GM19438 (cell line): Measurements from ENCODE around the gene ACTL8.

Source experiments
- ATAC-seq: cut with Tn5 transposase; IDR thresholded peaks from one replicate; pipeline ENCODE4 v1.9.1; 2021; ENCODE audit warnings: low read depth; ENCODE audit not compliant: unreplicated experiment

ACTL8 gene, protein sequence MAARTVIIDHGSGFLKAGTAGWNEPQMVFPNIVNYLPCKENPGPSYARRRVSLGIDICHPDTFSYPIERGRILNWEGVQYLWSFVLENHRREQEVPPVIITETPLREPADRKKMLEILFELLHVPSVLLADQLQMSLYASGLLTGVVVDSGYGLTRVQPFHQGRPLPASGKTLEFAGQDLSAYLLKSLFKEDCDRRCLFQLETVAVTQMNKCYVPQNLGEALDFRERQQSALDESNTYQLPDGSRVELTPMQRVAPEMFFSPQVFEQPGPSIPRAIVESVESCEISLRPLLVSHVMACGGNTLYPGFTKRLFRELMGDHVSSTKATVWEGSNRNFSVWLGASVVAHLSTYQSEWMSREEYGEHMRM

DNA sequence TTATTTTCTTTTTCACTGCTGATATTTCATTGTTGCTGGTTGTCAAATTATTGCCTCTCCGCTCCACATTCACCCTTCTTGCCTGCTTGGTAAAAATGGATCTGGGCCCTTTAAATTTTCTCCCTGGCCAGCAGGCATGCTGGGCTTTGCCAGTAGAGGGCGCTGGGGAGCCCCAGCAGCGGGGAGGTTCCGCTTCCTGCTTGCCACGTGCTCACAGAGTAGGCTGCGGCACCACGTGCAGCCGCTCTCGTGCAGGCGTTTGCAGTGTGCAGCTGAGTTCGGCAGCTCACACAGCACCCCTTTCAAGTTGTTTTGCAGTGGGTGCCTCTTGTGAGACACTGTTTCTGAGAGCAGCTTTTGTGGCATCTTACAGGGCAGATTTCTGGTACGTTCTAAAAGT, at the start of gene ACTL8:
Gene ACTL8, plus strand, starts transcription at position 214 of the 400 bp plus-strand sequence. CDS start 67,676 bp downstream, outside the sequence.
- no peak for ATAC-seq

DNA sequence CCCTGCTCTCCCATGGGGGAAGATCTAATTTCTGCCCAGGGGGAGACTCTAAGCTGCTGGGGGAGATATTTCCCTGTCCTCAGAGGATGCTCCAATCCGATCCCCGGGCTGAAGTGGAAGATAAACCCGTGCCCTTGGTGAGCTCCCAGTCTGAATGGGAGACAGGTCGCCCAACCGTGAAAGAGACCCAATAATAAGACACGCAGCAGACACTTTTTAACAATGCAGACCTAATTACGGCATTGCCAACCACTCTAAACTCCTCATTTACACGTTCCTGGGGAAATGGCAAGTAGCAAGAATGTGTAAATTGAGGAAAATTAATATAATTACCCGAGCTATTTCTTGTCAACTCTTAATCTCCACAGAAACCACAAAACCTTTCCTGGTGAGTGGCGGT, 48.7 kb upstream of the ACTL8 start:
- no peak for ATAC-seq

DNA sequence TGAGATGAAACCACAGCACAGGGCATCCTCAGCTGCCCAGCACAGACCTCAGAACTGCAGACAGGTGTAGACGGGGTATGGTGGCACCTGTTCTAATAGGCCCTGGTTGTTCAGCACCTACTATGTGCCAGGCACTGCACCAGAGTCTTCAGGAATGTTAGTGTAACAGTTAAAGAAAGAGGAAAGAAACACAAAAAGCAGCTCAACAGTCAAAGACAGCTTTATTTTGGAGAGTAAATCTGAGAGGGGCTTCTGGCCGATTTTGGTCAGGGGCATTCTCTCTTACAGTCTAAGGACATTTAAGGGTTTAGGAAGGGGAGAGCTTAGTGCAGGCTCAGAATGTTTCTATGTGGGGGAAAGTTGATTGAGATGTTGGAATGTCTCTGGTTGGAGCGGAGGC, 45.2 kb upstream of the ACTL8 start:
- ATAC-seq, result no peak

DNA sequence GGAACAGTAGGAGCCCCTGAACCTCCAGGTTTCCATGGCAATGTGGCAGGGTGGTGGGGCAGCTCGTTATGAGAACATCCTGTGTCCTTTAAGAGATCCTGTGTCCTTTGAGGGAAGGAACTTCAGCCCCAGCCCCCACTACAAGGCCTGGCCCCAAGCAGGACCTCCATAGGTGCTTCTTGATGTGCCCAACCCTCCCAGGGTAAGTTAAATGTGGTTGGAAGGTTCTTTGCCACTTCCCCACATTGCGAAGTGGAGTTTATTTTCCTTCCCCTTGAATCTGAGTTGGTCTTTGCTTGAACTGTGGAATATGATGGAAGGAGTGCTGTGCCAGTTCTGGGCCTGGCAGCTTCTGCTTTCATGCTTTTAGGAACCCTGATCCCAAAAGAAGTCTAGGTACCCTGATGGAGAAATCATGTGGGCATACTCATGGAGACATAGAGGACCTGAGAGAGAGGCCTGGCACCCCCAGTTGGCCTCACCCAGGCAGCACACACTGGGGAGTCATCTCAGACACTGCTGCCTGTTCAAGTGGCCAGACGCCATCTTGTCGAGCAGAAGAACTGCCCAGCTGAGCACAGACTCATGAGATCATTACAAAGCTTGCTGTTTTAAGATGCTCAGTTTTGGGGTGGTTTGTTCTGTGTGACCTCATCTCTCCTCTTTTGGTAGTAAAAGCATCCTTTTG, 44.1 kb upstream of the ACTL8 start:
- no peak for ATAC-seq

GRCh38 chr1:17711577-17711910, 43.6 kb upstream of the ACTL8 start:
- ATAC-seq, result no peak

DNA sequence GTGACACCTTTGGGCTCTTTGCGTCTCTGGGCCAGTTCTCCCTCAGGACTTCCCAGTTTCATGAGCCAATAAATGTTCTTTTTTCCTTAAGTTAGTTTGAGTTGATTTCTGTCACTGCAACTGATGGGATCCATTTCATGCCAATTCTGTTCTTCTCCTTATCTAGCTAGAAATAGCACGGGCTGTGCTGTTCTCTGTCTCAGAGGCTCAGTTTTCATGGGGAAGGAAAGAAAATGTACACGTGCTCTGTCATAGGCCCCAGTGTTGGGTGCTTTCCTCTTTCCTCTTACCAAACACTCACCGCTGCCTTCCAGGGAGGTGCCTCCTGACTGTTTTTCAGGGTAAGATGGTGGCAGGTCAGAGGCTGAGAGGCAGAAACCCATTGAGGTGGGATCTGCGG, 43.2 kb upstream of the ACTL8 start:
- ATAC-seq, result no peak

DNA sequence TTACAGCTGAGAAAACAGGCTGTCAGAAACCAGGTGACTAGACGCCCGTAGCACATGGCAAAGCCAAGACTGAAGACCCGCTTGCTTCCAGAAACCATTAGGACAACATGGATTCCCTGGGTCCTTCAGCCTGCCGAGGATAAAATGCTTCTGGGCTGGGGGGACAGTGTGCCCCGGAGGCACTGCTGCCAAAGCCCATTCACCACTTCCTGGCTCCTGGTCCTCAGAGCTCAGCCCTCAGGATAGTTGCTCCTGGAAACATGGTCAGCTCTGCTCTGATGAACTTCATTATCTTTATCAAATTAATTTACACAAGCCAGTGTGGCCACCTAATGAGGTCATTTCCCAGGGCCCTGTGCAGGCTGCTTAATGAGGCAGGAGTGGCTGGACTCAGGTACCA, 41.1 kb upstream of the ACTL8 start:
- ATAC-seq, result no peak

GRCh38 chr1:17717594-17718535, 37.3 kb upstream of the ACTL8 start:
- ATAC-seq, result no peak

DNA sequence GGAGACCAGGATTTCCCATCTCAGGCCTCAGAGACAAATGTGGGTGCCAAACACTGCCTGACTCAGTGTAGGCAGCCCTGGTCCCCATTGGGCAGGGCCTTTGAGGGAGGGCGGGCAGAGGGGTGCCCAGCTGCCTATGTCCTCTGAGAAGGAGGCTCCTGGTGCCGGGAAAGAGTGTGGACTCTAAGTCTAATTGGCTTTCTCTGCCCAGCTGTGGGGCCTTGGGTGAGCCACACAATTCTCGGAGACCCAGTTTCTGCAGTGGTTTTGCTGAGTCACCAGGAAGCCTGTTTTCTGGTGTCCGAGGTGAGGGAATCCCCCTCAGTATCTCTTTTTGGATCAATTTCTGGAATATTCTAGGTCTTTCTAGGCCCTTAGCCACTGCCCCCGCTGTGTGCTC, 35.3 kb upstream of the ACTL8 start:
- no peak for ATAC-seq

GRCh38 chr1:17721444-17721843, 33.7 kb upstream of the ACTL8 start:
- ATAC-seq, result no peak

- ATAC-seq, result no peak
Measured at GRCh38 chr1:17723684-17724083, 31.4 kb upstream of the ACTL8 start.

DNA sequence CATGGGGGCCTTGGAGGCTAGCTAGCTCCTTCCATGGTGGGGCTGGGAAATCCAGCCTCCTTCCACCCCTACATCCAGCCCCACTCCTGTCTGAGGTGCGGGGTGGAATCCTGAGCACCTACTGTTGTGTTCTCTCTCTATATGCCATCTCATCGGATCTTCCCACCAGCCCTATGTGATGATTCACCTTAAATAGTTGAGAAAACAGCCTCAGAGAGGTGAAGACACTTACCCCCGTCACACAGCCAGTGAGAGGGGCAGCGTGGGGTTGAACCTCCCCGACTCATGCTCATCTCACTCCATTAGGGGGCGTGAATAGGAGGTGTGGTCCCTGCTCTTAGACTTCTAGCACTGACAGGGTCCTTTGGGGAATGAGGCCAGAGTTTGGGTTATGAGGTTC, 31.0 kb upstream of the ACTL8 start:
- no peak for ATAC-seq

- ATAC-seq, result no peak
Measured at GRCh38 chr1:17725084-17725719, 29.9 kb upstream of the ACTL8 start.

DNA sequence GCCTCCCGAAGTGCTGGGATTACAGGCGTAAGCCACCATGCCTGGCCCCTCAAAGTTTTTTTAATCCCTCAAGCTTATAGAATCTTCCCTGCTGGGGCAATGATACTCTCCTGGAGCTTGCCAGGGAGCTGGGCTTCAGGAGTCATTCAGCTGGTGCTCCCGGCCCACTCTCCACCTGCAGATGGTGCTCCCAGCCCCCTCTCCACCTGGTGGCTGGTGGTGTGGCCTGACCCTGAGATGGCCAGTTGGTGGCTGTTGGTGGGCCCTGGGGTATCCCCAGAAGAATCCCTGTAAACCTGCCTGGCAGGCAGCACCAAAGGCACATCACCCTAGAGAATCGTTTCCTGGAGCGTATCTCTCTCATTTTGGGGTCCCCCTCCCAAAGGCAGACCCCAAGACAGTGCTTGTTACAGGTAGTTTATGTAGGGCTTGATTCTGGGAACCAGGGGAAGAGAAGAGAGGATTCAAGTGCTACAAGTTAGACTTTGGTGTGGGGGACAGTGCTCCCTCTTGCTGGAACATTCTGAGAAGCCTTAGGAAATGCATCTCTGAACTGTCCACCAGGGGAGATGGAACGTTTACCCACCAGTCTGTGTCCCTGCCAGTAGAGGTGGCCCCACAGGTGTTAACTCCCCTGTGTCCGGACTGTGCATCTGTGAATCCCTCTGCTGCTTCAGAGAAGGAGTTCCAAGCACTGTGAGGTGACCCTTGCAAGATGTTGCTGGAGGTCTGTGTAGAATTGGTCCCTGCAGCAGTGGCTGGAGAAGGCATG, 29.1 kb upstream of the ACTL8 start:
- no peak for ATAC-seq

- no peak for ATAC-seq
Measured at GRCh38 chr1:17728123-17728712, 26.9 kb upstream of the ACTL8 start.

DNA sequence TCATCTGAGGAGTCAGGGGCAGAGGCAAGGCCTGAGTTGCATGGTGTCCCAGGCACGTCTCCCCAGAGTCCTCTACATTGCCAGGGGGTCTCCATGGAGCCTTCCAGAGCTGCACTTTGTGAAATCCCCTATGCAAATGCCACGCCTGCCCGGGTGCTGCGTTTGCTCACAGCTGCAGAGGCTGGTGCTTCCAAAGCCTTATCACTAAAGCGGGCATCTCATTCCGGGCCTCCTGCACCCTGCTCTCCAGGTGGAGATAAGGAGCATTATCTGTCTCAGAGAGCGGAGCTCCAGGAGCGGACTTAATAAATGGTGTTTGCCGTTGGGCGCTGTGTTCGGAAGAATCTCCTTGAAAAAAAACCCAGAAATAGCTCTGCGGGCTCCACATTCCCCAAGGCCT, 25.9 kb upstream of the ACTL8 start:
- ATAC-seq, result no peak

DNA sequence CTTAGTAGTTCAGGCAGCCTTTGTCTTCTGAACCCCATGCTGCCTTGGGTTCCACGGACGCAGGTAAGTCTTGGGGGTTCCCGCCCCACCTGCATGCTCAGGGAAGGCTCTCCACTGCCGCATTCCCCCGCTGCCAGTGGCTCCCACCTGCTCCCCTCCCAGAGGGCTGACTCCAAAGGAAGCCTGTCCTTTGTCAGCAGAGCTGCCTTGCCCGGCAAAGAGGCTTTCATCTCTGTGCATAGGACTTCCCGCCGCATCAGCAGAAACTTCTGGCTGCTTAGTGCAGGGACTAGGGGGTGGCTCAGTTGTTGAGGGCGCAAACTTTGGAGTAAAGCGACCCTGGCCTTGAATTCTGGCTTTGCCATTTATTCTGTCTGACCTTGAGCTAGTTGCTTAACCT, 25.2 kb upstream of the ACTL8 start:
- ATAC-seq, result no peak

DNA sequence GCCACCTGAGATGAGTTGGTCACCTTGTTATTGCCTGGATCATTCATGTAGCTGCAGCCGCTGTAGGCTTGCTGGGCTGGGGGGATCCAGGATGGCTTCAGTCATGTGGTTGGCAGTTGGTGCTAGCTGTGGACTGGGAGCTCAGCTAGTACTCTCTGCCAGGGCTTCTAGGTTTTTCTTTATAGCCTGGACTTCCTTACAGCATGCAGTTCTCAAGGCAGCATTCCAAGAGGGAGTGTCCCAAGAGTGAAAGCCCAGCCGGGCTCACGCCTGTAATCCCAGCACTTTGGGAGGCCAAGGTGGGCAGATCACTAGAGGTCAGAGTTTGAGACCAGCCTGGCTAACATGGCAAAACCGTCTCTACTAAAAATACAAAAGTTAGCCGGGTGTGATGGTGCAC, 23.7 kb upstream of the ACTL8 start:
- no peak for ATAC-seq

DNA sequence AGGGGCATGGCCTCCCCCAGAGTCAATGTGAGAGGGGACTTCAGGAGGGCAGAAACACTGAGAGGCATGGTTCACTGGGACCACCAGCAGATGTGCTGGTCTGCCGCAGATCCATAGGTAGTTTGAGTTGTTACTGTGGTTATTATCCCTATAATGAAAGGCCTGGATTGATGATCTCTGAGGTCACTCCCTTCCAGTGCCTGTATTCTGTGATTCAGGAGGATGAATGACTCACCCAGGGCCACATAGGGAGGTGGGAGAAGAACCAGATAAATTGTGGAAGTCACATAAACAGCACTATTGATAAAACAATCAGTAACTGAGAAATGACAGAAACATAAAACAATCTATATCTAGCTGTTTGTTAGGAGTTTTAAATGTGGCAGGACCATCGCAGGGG, 22.7 kb upstream of the ACTL8 start:
- ATAC-seq, result no peak

- ATAC-seq, result no peak
Measured at GRCh38 chr1:17733661-17734060, 21.5 kb upstream of the ACTL8 start.
